ENCODE measurements around the gene TTLL9. TPM values are rescaled to one million over a fixed set of nuclear protein-coding genes. Genes with fewer than 3 reads are reported as not detected.
A peak's percentile ranks its signal among the peaks of the same experiment; 100 is the strongest.
"Not testable (repeated sequence)": the region's sequence is repeated elsewhere in the genome, so short reads cannot be mapped to it uniquely, and the experiment has no call there.

Gene TTLL9
- polyA plus RNA-seq, 1 donor, result 5.5 TPM

DNA sequence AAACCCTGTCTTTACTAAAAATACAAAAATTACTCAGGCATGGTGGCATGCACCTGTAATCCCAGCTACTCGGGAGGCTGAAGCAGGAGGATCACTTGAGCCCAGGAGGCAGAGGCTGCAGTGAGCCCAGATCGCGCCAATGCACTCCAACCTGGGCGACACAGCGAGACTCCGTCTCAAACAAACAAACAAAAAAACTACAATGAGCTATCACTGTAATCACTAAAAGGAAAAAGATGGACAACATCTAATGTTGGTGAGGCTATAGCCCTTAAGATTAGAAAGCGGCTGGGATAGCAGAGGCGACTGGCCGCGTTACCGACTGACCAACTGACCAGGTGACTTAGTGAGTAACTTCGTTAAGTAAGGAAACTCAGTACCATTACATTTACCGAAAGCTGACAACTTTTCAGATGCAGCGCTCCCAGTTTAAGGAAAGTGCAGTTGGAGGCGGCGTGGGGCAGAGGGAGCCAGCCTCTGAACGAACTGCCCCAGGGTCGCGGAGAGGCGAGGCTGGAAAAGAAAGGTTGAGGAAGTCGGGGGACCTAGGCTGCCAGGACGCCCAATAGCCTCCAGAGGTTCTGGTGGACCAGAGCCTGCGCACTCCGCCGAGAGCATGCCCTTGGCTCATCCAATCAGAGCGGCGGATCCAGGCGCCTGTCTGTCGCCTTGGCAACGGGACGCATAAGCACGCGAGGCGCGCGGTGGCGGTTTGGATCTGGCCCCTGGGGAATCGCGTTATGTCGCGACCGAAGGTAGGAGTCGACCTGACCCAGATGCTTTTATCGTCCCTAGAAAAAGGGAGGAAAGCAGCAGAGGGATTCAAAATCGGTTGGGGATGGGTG lies 8.9 kb downstream of the TTLL9 start:
- peak; percentile 94 for DNase-seq

DNA sequence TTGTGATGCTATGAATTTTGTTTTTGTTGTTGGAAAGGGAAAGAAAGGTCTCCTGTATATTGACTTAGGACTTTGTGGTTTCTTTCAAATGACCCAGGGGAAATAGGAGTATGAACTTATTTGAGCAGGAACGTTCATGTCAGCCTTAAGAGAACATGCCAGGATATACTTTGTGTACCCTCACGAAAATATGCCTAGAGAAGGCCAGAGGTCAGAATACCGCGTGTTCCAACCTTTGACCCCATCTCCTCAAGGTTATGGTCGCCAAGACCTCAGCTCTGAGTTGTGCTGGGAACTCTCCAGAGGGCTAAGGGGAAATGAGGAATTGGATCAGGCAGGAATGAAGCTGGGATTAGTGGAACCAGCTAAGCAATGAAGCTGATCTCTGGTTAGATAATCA lies 11.5 kb downstream of the TTLL9 start:
- DNase-seq, result no peak

DNA sequence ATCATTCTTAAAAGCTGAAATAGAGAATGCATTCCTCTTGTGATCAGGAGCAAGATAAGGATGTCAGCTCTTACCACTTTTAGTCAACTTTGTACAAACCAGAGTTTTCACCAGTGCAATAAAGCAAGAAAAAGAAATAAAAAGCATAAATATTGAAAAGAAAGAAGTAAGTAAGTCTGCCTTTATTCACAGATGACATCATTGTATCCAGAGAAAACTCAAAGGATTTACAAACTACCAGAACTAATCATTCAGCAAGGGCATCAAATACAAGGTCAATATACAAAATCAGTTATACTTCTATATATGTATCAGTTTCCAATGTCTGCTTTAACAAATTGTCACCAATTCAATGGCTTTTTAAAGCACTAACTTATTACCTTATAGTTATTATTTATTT lies 13.4 kb downstream of the TTLL9 start:
- no peak for DNase-seq

DNA sequence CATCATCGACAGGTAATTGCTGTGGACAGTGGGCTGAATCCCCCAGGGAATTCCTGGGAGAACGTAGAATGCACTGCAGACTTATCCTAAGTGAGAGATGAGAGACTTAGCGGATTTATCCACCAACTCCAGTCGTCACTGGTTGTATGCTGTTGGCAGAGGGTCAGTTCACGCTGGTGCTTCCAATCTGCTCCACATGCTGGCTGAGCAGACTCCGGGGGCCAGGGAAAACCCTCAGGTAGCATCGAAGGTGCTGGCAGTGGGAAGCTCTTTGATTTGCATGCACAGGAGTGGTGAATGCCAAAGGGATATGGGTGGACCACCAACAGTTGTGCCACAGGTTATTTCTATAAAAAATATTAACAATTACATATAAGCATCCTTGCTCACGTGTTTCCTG lies 20.2 kb downstream of the TTLL9 start:
- no peak for DNase-seq

DNA sequence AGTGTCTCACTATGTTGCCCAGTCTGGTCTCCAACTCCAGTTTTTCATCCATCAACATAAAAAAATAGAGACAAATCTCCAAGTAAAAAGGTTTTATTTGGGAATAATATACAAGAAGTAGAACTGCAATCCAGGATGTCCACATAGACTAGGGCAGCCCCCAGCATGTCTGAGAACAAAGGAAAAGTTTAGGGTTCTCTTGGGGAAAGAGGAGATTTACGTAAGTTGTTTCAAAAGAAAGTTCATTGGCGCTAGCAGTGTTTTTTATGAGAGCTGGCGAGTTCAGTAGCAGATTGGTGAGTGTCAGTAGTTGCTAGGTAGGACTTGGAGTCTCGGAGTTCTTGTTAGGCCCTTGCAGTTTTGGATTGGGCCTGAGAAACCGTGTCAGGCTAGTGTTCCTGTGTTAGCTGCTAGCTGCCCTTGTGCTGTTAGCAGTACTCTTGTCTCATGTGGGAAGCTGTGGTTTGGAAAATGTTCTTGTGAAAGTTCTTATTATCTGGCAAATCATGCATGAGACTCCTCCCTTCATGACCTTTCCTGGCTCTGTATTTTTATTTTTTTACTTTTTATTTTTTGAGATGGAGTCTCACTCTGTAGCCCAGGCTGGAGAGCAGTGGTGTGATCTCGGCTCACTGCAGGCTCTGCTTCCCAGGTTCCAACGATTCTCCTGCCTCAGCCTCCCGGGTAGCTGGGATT lies 24.7 kb downstream of the TTLL9 start:
- peak; percentile 52 for DNase-seq

DNA sequence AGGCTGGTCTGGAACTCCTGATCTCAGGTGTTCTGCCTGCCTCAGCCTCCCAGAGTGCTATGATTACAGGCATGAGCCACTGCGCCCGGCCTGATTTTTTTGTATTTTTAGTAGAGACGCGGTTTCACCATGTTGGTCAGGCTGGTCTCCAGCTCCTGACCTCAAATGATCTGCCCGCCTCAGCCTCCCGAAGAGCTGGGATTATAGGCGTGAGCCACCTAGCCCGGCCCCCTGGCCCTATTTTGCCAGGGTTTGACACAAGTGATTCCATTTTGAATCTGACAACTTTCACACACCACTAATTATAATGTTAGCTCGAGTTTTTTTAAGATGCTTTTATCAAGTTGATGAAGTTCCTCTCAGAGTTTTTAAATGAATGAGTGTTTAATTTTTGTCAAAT lies 25.6 kb downstream of the TTLL9 start:
- no peak for DNase-seq

DNA sequence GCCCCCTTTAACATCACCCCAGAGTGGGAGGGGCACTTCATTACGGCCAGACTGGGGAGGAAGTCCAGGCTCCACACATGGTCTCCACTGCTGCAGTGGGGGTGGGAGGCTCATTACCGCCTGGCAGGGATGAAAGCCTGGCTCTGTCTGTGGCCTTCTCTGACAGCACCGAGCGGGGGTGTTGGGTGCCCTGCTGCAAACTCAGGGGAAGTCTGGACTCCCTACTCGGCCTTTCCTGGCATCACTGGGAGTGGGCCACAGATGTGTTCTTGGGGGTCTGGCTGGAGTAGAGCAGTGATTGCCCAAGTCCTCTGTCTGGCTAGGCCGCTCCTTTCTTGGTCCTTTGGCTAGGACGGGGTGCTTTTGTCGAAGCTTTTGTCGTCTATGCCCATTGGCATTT lies 27.1 kb downstream of the TTLL9 start:
- DNase-seq, result no peak

DNA sequence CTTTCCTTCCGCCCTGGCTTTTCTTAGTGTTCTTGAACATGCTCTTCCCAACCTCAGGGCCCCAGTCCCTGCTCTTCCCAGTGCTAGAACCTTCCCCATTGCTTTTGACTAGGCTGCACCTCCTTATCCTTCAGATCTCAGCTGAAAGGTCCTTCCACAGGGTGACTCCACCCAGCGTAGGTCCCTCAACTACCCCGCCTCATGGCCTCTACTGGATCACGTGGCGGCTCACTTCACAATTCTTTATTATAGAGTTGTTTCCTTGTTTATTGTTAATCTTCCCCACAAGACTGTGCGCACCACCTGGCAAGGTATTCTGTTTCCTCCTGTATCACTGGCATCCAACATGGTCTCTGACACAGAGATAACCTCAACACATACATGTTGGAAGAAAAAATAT lies 31.2 kb downstream of the TTLL9 start:
- no peak for DNase-seq

DNA sequence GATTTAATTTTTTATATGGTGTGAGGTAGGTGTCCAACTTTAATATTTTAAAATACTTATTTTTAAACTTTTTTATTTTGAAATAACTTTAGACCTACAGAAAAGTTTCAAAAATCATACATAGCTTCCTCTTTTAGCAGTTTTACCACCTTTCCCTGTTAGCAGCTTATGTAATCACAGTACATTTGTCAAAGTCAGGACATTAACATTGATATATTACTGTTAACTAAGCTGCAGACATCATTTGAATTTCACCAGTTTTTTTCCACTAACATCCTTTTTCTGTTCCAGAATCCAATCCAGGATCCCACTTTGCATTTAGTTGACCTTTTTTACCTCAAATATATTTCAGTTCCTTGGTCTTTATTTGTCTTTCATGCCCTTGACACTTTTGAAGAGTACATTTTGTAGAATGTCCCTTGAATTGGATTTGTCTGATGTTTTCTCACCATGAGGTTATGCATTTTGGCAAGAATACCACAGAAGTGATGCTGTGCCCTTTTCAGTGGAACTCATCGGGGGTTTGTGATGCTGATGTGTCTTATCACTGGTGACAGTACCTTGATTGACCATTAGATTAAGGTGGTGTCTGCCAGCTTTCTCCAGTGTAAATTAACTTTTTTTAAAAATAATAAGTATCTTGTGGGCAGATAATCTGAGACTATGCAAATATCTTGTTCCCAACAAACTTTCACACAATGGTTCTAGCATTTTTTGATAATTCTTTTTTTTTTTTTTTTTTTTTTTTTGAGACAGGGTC lies 33.4 kb downstream of the TTLL9 start:
- no peak for DNase-seq

DNA sequence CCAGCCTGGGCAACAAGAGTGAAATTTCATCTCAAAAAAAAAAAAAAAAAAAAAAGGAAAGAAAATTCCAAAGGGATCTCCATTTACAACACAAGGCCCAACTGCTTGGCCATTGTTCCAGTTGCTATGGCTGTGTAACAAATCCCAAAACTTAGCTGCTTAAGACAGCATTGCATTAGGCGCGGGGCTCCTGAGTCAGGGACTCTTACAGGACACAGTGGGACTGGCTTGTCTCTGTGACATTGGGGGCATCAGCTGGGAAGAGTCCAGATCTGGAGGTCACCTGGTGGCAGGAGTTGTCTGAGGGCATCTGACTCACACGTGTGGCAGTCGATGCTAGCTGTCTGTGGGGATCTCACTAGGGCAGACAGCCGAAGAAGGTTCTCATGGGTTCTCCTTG lies 35.6 kb downstream of the TTLL9 start:
- DNase-seq, result no peak

DNA sequence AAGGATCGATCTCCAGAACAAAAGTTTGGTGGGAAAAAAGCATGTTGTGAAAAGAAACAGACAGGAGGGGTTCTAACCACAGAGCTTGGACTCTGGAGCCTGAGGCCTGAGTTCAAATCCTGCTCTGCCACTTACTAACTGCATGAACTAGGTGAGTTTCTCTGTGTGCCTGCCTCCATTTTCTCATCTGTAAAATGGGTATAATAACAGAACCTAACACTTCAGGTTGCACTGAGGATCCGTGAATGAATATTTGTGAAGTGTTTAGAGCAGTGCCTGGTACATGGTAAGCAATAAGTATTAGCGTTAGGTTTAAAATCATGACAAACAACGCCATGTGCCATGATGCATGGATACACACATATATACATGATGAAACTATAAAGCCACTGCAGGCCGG lies 36.6 kb downstream of the TTLL9 start:
- no peak for DNase-seq

DNA sequence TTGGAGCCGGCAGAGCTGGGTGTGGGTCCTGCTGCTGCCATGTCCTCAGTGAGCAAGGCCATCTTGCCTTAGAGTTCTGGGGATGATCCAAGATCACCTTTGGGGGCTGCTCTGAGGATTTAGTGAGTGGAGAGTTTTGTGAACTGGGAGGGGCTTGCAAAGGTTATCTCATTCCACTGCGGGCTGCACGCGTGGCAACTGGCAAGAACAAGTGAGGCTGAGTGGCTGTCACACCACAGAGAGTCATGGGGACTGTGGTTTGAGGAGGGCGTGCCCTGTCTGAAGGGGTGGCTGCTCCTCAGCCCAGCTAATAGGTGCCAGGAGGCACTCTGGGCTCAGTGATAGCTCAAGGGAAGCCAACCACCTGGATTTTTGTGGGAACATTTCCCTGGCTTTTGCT lies 37.6 kb downstream of the TTLL9 start:
- no peak for DNase-seq

DNA sequence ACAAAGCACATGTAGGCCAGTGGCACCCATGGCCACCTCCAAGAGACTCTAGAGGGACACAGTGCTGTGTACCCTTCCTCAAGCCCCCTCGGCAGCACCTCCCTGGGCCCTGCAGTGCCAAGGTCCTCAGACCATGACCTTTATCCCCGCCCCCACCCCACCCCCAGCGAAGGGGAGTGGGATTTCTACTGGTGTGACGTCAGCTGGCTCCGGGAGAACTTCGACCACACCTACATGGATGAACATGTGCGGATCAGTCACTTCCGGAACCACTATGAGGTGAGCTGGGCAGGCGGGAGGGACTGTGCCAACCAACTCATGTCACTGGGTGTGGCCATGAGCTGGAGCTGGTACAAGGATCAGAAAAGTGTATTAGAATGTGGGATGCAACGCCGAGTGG lies 38.0 kb downstream of the TTLL9 start:
- DNase-seq, result no peak

DNA sequence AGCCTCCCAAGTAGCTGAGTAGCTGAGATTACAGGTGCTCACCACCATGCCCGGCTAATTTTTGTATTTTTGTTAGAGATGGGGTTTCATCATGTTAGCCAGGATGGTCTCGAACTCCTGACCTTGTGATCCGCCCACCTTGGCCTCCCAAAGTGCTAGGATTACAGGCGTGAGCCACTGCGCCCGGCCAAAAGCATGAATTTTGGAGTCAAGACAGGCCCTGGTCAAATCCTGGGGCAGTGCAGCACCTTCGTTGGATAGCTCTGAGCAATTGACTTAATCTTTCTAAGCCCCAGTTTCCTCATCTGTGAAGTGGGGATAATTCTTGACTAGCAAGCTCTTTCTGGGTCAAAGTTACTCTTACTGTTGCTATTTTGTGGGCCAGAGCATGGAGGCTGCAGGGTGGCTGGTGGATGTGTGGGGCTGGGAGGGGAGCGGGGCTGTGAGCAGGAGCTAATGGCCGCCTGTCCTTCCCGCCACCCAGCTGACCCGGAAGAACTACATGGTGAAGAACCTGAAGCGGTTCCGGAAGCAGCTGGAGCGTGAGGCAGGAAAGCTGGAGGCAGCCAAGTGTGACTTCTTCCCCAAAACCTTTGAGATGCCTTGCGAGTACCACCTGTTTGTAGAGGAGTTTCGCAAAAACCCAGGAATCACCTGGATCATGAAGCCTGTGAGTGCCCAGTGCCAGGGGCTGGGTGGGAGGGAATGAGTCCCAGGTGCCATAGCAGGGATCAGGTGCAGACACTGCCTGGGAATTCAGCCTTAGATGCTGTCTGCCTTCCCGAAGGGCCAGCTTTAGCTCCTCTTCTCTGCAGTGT lies 39.0 kb downstream of the TTLL9 start:
- no peak for DNase-seq

DNA sequence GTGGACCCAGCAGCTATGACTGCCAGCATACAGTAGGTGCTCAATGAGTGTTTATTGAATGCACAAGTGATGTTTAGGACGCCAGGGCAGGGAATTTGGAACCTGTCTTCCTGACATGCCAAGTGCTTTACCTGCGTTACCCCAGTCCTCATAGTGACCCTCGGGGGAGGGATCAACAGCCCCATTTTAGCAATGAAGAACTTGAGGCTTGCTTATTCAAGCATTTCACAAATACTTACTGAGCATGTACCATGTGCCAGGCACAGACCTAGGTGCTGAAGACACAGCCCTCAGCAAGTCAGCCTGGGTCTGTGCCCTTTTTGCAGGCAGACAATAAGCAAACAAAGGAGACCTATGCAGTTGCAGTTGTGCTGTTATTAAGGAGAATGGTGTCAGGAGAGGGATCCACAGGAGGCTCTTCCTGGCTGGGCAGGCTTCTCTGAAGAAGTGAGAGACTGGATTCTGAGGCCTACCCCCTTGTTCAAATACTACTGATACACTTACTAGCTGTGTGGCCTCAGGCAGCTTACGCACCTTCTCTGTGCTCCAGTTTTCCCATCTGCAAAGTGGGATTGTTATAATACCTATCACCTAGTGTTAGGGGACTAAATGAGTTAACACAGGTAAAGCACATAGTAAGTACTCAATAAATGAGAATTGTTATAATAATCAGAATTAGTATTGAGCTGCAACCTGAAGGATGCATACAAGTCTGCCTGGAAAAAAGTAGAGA lies 39.8 kb downstream of the TTLL9 start:
- no peak for DNase-seq

DNA sequence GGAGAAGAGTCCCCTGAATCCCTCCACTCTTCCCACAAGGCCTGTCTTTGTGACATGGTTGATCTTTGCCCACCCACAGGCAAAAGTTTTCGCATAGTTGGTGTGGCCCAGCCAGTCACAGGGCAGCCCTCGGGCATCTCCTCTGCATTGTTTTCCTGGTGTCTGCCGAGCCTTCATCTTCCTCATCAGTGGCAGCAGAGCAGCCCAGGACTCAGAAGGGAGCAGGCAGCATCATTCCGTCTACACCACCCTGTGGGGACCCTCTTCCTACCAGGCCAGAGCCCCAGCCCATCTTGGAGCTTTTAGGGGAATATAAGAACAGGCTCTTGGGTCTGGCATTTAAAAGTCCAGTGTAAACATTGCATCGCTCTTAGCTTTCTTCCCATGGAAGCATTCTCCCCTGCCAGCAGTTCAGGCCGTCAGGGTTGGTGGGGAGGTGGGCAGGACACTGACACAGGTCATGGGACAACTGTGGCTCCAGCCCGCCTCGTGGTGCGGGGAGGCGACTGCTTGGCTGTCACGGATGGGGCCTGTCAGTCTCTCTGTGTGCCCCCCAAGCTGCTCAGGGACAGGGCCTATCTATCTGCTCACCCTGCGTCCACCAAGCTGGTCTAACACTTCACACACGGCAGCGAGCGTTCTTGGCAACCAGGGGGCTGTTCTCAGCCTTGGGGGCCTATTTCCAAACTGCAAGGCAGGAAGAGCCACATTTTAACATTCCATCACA lies 43.2 kb downstream of the TTLL9 start:
- DNase-seq, result no peak

DNA sequence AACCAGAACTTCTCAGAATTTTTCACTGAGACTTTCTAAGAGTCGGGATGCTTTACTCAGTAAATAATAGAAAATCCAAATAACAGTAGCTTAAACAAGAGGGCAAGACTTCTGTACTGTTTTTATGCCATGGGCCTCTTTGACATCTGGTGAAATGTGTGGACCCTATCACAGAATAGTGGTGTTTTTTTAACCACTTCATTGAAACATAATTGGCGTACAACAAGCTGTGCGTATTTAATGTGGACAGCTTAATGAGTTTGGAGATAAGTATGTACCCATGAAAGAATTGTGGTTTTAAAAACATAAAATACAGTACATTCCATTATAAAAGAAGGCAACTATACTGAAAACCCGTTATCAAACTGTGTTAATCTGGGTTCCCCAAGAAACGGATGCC lies 43.7 kb downstream of the TTLL9 start:
- DNase-seq, result no peak

DNA sequence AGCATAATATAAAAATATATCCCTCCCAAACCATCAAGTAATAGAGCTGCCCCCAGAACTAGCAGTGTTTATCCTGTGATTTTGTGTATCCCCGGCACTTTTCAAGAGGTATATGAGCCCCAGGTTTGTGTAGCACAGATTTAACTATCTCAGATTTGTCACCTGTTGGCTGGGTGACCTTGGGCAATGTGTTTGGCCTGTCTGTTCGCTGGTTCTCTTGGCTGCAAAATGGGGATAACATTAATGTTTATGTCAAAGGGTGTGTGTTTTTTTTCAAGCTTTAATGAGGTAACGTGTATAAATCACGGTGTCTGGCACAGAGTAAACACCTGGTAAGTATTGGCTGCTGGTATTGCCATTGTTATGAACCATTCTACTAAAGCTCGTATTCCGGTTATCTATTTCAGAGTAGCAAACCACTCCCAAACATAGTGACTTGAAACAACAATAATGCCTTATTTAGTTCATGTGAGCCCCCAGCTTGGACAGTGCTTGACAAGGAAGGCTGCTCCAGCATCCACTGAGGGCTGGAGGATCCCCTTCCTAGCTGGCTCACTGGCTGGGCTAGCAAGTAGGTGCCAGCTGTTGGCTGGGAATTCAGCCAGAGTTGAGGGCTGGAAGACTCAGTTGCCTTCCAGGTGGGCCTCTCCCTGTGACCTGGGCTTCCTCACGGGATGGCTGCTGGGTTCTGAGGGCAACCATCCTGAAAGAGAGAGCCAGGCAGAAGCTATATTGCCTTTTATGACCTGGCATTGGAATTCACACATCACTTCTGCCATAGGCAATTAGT lies 45.3 kb downstream of the TTLL9 start:
- DNase-seq, result no peak

DNA sequence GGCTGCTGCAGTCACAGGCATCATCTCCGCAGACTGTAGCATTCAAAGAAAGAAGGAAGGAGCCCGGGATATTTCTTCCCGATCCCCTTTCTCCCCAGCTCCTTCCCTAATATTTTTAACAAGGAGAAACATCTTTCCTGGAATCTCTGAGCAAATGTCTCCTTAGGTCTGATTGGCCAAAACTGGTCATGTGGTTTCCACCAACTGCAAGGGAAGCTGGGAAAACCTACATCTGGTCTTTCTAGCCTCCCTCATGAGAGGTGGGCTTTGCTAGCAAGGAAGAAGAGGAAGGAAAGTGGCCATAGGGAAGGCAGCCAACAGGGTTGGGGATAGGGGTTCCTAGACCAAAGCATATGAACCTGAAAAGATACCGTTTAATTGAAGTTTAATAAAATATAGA lies 46.3 kb downstream of the TTLL9 start:
- no peak for DNase-seq

DNA sequence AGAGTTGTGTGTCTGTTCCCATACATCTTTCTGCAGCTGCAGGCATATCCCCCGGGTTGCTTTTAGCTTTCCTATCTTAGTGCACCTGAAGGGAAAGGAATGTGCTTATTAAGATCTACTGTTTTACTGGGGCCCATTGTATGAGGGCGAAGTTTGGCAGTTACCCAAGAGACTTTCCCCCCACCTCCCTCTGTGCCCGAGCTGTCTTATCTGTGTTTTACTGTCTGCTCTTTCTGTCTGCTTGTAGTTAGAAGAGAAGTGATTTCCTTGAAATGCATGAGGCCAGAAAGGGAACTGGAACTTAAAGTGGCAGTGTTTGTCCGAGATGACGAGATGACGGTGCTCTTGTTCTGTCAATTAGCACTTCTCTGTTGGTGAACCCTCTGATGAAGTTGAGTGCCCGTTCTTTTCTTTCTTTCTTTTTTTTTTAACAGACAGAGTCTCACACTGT lies 47.6 kb downstream of the TTLL9 start:
- not testable (repeated sequence) for DNase-seq

Data from left kidney (tissue), 2 donors.